HG02870 (cell line): ENCODE measurements around the gene CPSF3.
"Not testable (repeated sequence)": the region's sequence is repeated elsewhere in the genome, so short reads cannot be mapped to it uniquely, and the experiment has no call there.

Source experiments
- ATAC-seq: cut with Tn5 transposase; IDR thresholded peaks from one replicate; pipeline ENCODE4 v1.9.1; 2021; ENCODE audit warnings: mild to moderate bottlenecking, moderate library complexity; ENCODE audit not compliant: unreplicated experiment

CPSF3 gene

GRCh38 chr2:9498210-9498609 is 74.8 kb downstream of the CPSF3 start:
- ATAC-seq: no peak

GRCh38 chr2:9508931-9509330 is 85.5 kb downstream of the CPSF3 start:
- no peak for ATAC-seq

DNA sequence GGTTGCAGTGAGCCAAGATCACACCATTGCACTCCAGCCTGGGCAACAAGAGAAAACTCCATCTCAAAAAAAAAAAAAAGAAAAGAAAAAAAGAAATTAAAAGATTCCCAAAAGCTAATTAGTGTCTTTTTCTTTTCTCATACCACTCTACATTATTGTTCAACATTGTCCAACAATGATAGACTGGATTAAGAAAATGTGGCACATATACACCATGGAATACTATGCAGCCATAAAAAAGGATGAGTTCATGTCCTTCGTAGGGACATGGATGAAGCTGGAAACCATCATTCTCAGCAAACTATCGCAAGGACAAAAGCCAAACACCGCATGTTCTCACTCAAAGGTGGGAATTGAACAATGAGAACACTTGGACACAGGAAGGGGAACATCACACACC is 90.5 kb downstream of the CPSF3 start:
- ATAC-seq: not testable (repeated sequence)

DNA sequence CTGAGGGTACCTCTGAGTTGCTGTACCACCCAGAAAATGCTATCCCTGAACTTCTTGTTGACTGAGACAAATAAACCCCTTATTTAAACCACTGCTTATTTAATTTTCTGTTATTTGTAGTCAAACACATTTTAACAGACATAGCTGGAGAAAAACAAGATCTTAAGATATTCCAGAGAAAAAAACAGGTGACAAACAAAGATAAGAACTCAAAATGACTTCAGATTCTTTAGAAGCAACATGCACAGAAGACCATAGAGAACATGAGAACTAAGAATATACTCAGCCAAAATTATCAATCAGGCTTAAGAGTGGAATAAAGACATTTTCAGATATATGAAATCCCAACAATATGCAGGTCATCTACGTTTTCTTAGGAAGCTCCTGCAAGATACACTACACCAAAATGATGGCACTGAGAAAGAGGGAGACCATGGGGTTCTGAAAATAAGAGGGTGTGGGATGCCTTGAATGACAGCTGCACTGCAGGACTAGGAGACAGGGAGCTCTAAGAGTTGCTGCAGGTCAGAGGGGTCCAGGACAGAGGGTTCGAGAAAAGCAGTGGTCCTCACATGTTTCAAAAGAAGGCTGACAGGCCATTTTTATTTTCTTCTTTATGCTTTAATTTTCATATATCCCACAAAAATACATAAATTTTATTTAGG is 93.8 kb downstream of the CPSF3 start:
- no peak for ATAC-seq

GRCh38 chr2:9518163-9518562 is 94.7 kb downstream of the CPSF3 start:
- no peak for ATAC-seq

DNA sequence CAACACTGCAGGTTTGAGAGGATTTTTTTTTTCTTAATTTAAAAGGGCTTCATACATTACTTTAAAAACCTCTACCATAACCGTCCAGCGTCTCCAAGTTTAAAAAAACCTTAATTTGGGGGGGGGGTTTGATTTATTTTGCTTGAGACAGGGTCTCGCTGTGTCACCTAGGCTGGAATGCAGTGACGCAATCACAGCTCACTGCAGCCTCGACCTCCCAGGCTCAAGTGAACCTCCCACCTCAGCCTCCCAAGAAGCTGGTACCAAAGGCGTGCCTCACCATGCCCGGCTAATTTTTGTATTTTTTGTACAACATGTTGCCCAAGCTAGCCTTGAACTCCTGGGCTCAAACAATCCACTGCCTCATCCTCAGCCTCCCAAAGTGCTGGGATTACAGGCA is 95.3 kb downstream of the CPSF3 start:
- no peak for ATAC-seq

DNA sequence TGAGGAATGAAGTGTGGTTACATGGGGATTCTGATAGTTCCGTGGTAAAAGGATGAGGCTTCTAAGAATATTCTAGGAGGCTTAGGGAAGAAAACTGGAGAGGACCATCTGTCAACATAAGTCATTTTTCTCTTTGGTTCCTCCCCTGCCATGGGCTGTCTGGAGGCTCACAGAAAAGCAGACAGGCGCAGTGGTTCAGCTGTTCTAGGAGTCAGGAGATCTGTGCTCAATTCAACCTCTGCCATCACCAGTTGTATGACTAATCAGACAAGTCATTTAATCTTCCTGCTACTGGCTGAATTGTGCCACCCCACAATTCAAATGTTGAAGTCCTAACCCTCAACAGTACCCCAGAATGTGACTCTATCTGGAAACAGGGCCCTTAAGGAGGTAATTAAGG is 95.8 kb downstream of the CPSF3 start:
- no peak for ATAC-seq
